ENCODE data around the gene WDCP.

Gene WDCP

GRCh38 chr2:24048769-24049484 lies 1.7 kb upstream of the WDCP start:
- Histone ChIP-seq H3K14ac (ENCODE audit: low read length in 2 of 2) (no peak overlapping the region), H2BK12ac (ENCODE audit: low read length in 2 of 2) (no peak overlapping the region)

GRCh38 chr2:24047703-24048033 lies 477 bp upstream of the WDCP start:
- H2BK15ac ChIP-seq (ENCODE audit: low read depth, poor library complexity, severe bottlenecking) = no peak overlapping the region
- H2BK120ac ChIP-seq (ENCODE audit: low read depth, low read length) = no peak overlapping the region
- H2BK12ac ChIP-seq (ENCODE audit: low read length in 2 of 2) = peak overlapping the region in 1 of 2 experiments; percentile 54
- H2AK5ac ChIP-seq (ENCODE audit: low read length, severe bottlenecking) = no peak overlapping the region
- H3K4ac ChIP-seq (ENCODE audit: low read depth in 1 of 2, low read length in 2 of 2) = peak overlapping the region in 1 of 2 experiments; percentile 38
- peak overlapping the region in 1 of 2 experiments; percentile 84 for H3K23ac ChIP-seq (ENCODE audit: low read length in 2 of 2)
- no peaks in the 10 kb centered on the region for H3K27me3 ChIP-seq (ENCODE audit: control insufficient read depth in 1 of 2, insufficient read depth in 1 of 2, low read length in 2 of 2)
- H4K8ac ChIP-seq (ENCODE audit: low read length) = peak overlapping the region; percentile 95
- peak overlapping the region in 1 of 2 experiments; percentile 45 for H3K18ac ChIP-seq (ENCODE audit: low read depth in 1 of 2, low read length in 2 of 2)
- no peak overlapping the region for H2BK5ac ChIP-seq (ENCODE audit: low read depth, low read length, poor library complexity, severe bottlenecking)
- peaks cover 6% of the 10 kb centered on the region for H3K4me1 ChIP-seq (ENCODE audit: control insufficient read depth, insufficient read depth, low read depth, low read length)
- no peak overlapping the region for H3K14ac ChIP-seq (ENCODE audit: low read length in 2 of 2)
- no peak overlapping the region for H3K27ac ChIP-seq (ENCODE audit: low read length, poor library complexity, severe bottlenecking)
- peaks cover 11% of the 10 kb centered on the region for H3K79me1 ChIP-seq (replicated peaks; ENCODE audit: low read length, poor library complexity, severe bottlenecking)
- H3K9me3 ChIP-seq (ENCODE audit: control insufficient read depth, low read length) = no peaks in the 10 kb centered on the region
- DNase-seq = no peak
- no peak overlapping the region for H3K9ac ChIP-seq (ENCODE audit: low read length)
- H3K4me2 ChIP-seq (ENCODE audit: low read length, poor library complexity, severe bottlenecking) = peak overlapping the region; percentile 44
- H2AFZ ChIP-seq (ENCODE audit: low read depth, low read length) = peak overlapping the region; percentile 80
- H3K36me3 ChIP-seq (ENCODE audit: control insufficient read depth in 1 of 2, insufficient read depth in 2 of 2, low read depth in 1 of 2, low read length in 2 of 2) = no peaks in the 10 kb centered on the region
- peak overlapping the region in 1 of 2 experiments; percentile 95 for H3K4me3 ChIP-seq (ENCODE audit: insufficient read depth in 1 of 2, low read depth in 1 of 2, low read length in 2 of 2)
- 73% methylated on average over 8 of the region's 8 CpGs for WGBS
- H4K91ac ChIP-seq (ENCODE audit: low read length) = no peak overlapping the region

More at GRCh38 chr2:24048769-24049484, 1.7 kb upstream of the WDCP start:
- WGBS = 75% methylated on average over 16 of the region's 23 CpGs
- H3K18ac ChIP-seq (ENCODE audit: low read depth in 1 of 2, low read length in 2 of 2) = no peak overlapping the region
- DNase-seq = no peak
- H3K9me3 ChIP-seq (ENCODE audit: control insufficient read depth, low read length) = no peaks in the 10 kb centered on the region
- no peak overlapping the region for H2BK5ac ChIP-seq (ENCODE audit: low read depth, low read length, poor library complexity, severe bottlenecking)
- H3K4me1 ChIP-seq (ENCODE audit: control insufficient read depth, insufficient read depth, low read depth, low read length) = peaks cover 6% of the 10 kb centered on the region
- H3K27ac ChIP-seq (ENCODE audit: low read length, poor library complexity, severe bottlenecking) = no peak overlapping the region
- no peak overlapping the region for H4K91ac ChIP-seq (ENCODE audit: low read length)
- peak overlapping the region; percentile 16 for H2BK15ac ChIP-seq (ENCODE audit: low read depth, poor library complexity, severe bottlenecking)
- no peaks in the 10 kb centered on the region for H3K27me3 ChIP-seq (ENCODE audit: control insufficient read depth in 1 of 2, insufficient read depth in 1 of 2, low read length in 2 of 2)
- H3K23ac ChIP-seq (ENCODE audit: low read length in 2 of 2) = no peak overlapping the region
- peak overlapping the region; percentile 87 for H3K4me2 ChIP-seq (ENCODE audit: low read length, poor library complexity, severe bottlenecking)
- H3K4ac ChIP-seq (ENCODE audit: low read depth in 1 of 2, low read length in 2 of 2) = no peak overlapping the region
- H3K79me1 ChIP-seq (replicated peaks; ENCODE audit: low read length, poor library complexity, severe bottlenecking) = peaks cover 8% of the 10 kb centered on the region
- no peak overlapping the region for H4K8ac ChIP-seq (ENCODE audit: low read length)
- peak overlapping the region; percentile 65 to 77 for H3K4me3 ChIP-seq (ENCODE audit: insufficient read depth in 1 of 2, low read depth in 1 of 2, low read length in 2 of 2)
- H2AFZ ChIP-seq (ENCODE audit: low read depth, low read length) = no peak overlapping the region
- no peak overlapping the region for H2BK120ac ChIP-seq (ENCODE audit: low read depth, low read length)
- no peak overlapping the region for H2AK5ac ChIP-seq (ENCODE audit: low read length, severe bottlenecking)
- peaks cover 0 to 3% of the 10 kb centered on the region in 2 experiments for H3K36me3 ChIP-seq (ENCODE audit: control insufficient read depth in 1 of 2, insufficient read depth in 2 of 2, low read depth in 1 of 2, low read length in 2 of 2)
- H3K9ac ChIP-seq (ENCODE audit: low read length) = peak overlapping the region; percentile 45

- Histone ChIP-seq H3K27me3 (ENCODE audit: control insufficient read depth in 1 of 2, insufficient read depth in 1 of 2, low read length in 2 of 2) (no peaks in the 10 kb centered on the region), H3K4me2 (ENCODE audit: low read length, poor library complexity, severe bottlenecking) (peak overlapping the region; percentile 87), H3K4me1 (ENCODE audit: control insufficient read depth, insufficient read depth, low read depth, low read length) (peaks cover 6% of the 10 kb centered on the region), H3K14ac (ENCODE audit: low read length in 2 of 2) (no peak overlapping the region), H2AFZ (ENCODE audit: low read depth, low read length) (no peak overlapping the region), H3K9me3 (ENCODE audit: control insufficient read depth, low read length) (no peaks in the 10 kb centered on the region), H3K23ac (ENCODE audit: low read length in 2 of 2) (no peak overlapping the region), H2AK5ac (ENCODE audit: low read length, severe bottlenecking) (no peak overlapping the region), H2BK5ac (ENCODE audit: low read depth, low read length, poor library complexity, severe bottlenecking) (no peak overlapping the region), H4K8ac (ENCODE audit: low read length) (no peak overlapping the region), H3K18ac (ENCODE audit: low read depth in 1 of 2, low read length in 2 of 2) (no peak overlapping the region), H3K4ac (ENCODE audit: low read depth in 1 of 2, low read length in 2 of 2) (no peak overlapping the region), H4K91ac (ENCODE audit: low read length) (no peak overlapping the region), H3K4me3 (ENCODE audit: insufficient read depth in 1 of 2, low read depth in 1 of 2, low read length in 2 of 2) (peak overlapping the region in 1 of 2 experiments; percentile 95), H3K27ac (ENCODE audit: low read length, poor library complexity, severe bottlenecking) (no peak overlapping the region), H2BK12ac (ENCODE audit: low read length in 2 of 2) (no peak overlapping the region), H3K79me1 (replicated peaks; ENCODE audit: low read length, poor library complexity, severe bottlenecking) (peaks cover 11% of the 10 kb centered on the region), H2BK120ac (ENCODE audit: low read depth, low read length) (no peak overlapping the region), H2BK15ac (ENCODE audit: low read depth, poor library complexity, severe bottlenecking) (no peak overlapping the region), H3K9ac (ENCODE audit: low read length) (peak overlapping the region; percentile 87), H3K36me3 (ENCODE audit: control insufficient read depth in 1 of 2, insufficient read depth in 2 of 2, low read depth in 1 of 2, low read length in 2 of 2) (no peaks in the 10 kb centered on the region)
- no peak for DNase-seq
- 0% methylated on average over 1 of the region's 2 CpGs for WGBS
These were observed 627 bp downstream of the WDCP start for GRCh38 chr2:24046599-24046929.

- Histone ChIP-seq H3K14ac (ENCODE audit: low read length in 2 of 2) (no peak overlapping the region), H2BK12ac (ENCODE audit: low read length in 2 of 2) (no peak overlapping the region), H3K27me3 (ENCODE audit: control insufficient read depth in 1 of 2, insufficient read depth in 1 of 2, low read length in 2 of 2) (no peaks in the 10 kb centered on the region), H3K4me3 (ENCODE audit: insufficient read depth in 1 of 2, low read depth in 1 of 2, low read length in 2 of 2) (peak overlapping the region in 1 of 2 experiments; percentile 95), H2BK120ac (ENCODE audit: low read depth, low read length) (no peak overlapping the region), H2AK5ac (ENCODE audit: low read length, severe bottlenecking) (no peak overlapping the region), H3K9me3 (ENCODE audit: control insufficient read depth, low read length) (no peaks in the 10 kb centered on the region), H2BK5ac (ENCODE audit: low read depth, low read length, poor library complexity, severe bottlenecking) (no peak overlapping the region), H3K9ac (ENCODE audit: low read length) (peak overlapping the region; percentile 87), H3K4me1 (ENCODE audit: control insufficient read depth, insufficient read depth, low read depth, low read length) (peaks cover 6% of the 10 kb centered on the region), H3K79me1 (replicated peaks; ENCODE audit: low read length, poor library complexity, severe bottlenecking) (peaks cover 11% of the 10 kb centered on the region), H2AFZ (ENCODE audit: low read depth, low read length) (no peak overlapping the region), H3K23ac (ENCODE audit: low read length in 2 of 2) (no peak overlapping the region), H3K18ac (ENCODE audit: low read depth in 1 of 2, low read length in 2 of 2) (no peak overlapping the region), H4K91ac (ENCODE audit: low read length) (no peak overlapping the region), H3K36me3 (ENCODE audit: control insufficient read depth in 1 of 2, insufficient read depth in 2 of 2, low read depth in 1 of 2, low read length in 2 of 2) (no peaks in the 10 kb centered on the region), H3K27ac (ENCODE audit: low read length, poor library complexity, severe bottlenecking) (no peak overlapping the region), H4K8ac (ENCODE audit: low read length) (no peak overlapping the region), H2BK15ac (ENCODE audit: low read depth, poor library complexity, severe bottlenecking) (no peak overlapping the region), H3K4me2 (ENCODE audit: low read length, poor library complexity, severe bottlenecking) (peak overlapping the region; percentile 19), H3K4ac (ENCODE audit: low read depth in 1 of 2, low read length in 2 of 2) (no peak overlapping the region)
- 89% methylated on average over 8 of the region's 11 CpGs for WGBS
- no peak for DNase-seq
These were observed 1.4 kb downstream of the WDCP start for GRCh38 chr2:24045511-24046508.
